B cell (primary cell): ENCODE data around the gene CIAO2A. TPM values are rescaled to one million over a fixed set of nuclear protein-coding genes. Genes with fewer than 3 reads are reported as not detected.

Source experiments
- ATAC-seq: fragments of 200-7000 bp; cut with Tn5 transposase; one replicate; pipeline ENCODE4 v1.10.0; 2021; ENCODE audit warnings: low read depth, mild to moderate bottlenecking, moderate number of reproducible peaks, moderate library complexity
- CTCF ChIA-PET: fragments of 350-600 bp; sonication (Branson Sonifier 250); formaldehyde crosslinking; loops from one replicate; lab custom pipeline; 2021; ENCODE audit warnings: antibody characterized with exemption, inconsistent platforms; lab: Charles Lee
- POLR2A ChIA-PET: fragments of 350-600 bp; sonication (Branson Sonifier 250); formaldehyde crosslinking; loops from one replicate; lab custom pipeline; 2021; ENCODE audit warnings: antibody characterized with exemption; lab: Charles Lee
- DNase-seq: peaks from one replicate; pipeline ENCODE4 v3.0.0; 2013
- H2AFZ ChIP-seq: 2 replicates; pipeline ENCODE4 v1.6.1; 2012; ENCODE audit warnings: mild to moderate bottlenecking, low read depth, low read length; ENCODE audit not compliant: insufficient read depth, poor library complexity, severe bottlenecking
- H3K27ac ChIP-seq, 2 donors: 1 replicate in 1 of 2; 2 replicates in 1 of 2; pipeline ENCODE4 v1.5.1; 2012 to 2013; ENCODE audit warnings: low read length in 2 of 2, mild to moderate bottlenecking in 2 of 2, moderate library complexity in 1 of 2
- H3K27me3 ChIP-seq, 4 experiments: fragments of 200-600 bp in 1 of 4; sonication (generic) in 1 of 4; replicated peaks in 1 of 4; 1 replicate in 2 of 4; 2 replicates in 2 of 4; pipeline versions ENCODE4 v1.6.1 to v1.7.0; 2013 to 2016; ENCODE audit warnings: low read length in 3 of 4, mild to moderate bottlenecking in 2 of 4, mixed read lengths in 1 of 4, moderate library complexity in 1 of 4; ENCODE audit not compliant: insufficient read depth in 4 of 4, control insufficient read depth in 3 of 4; ENCODE audit errors: control extremely low read depth in 1 of 4
- H3K36me3 ChIP-seq, 2 experiments: replicated peaks in 1 of 2; 1 replicate in 1 of 2; 2 replicates in 1 of 2; pipeline versions ENCODE4 v1.6.1 to v1.7.1; 2013; ENCODE audit warnings: low read length in 1 of 2; ENCODE audit not compliant: insufficient read depth in 2 of 2, control insufficient read depth in 1 of 2; ENCODE audit errors: control extremely low read depth in 1 of 2, extremely low read depth in 1 of 2
- H3K4me1 ChIP-seq, 2 donors: fragments of 200-600 bp in 1 of 2; sonication (generic) in 1 of 2; 1 replicate in 1 of 2; 2 replicates in 1 of 2; pipeline versions ENCODE4 v1.5.1 to v1.6.1; 2013 to 2017; ENCODE audit warnings: low read length in 2 of 2; ENCODE audit not compliant: control insufficient read depth in 2 of 2, insufficient read depth in 2 of 2
- H3K4me2 ChIP-seq: replicated peaks from 2 replicates; pipeline ENCODE3; 2012; ENCODE audit warnings: mild to moderate bottlenecking, low read depth, low read length; ENCODE audit not compliant: poor library complexity, severe bottlenecking
- H3K4me3 ChIP-seq, 5 experiments: fragments of 200-600 bp in 1 of 5; sonication (generic) in 1 of 5; 1 replicate in 3 of 5; 2 replicates in 2 of 5; pipeline versions ENCODE4 v1.5.1 to v1.7.0; 2011 to 2016; ENCODE audit warnings: low read length in 4 of 5, mild to moderate bottlenecking in 4 of 5, low read depth in 2 of 5, control low read depth in 1 of 5, moderate library complexity in 1 of 5; ENCODE audit not compliant: insufficient read depth in 1 of 5; ENCODE audit errors: control extremely low read depth in 1 of 5, extremely low read depth in 1 of 5
- H3K79me2 ChIP-seq: fragments of 200-600 bp; sonication (generic); one replicate; pipeline ENCODE4 v1.6.0; 2016; ENCODE audit warnings: low read length; ENCODE audit not compliant: control insufficient read depth, insufficient read depth
- H3K9ac ChIP-seq: fragments of 200-600 bp; sonication (generic); 2 replicates; pipeline ENCODE4 v1.6.1; 2017; ENCODE audit warnings: mild to moderate bottlenecking, low read length, moderate library complexity
- H3K9me3 ChIP-seq, 3 donors: one replicate each; pipeline versions ENCODE4 v1.6.1 to v1.7.1; 2013; ENCODE audit warnings: low read length in 2 of 3; ENCODE audit not compliant: control insufficient read depth in 2 of 3, insufficient read depth in 1 of 3; ENCODE audit errors: control extremely low read depth in 1 of 3
- H4K20me1 ChIP-seq: 2 replicates; pipeline ENCODE4 v1.6.0; 2012; ENCODE audit warnings: mild to moderate bottlenecking, low read length; ENCODE audit not compliant: insufficient read depth, control insufficient read depth, poor library complexity, severe bottlenecking
- H3K27ac Mint-ChIP-seq: one replicate; pipeline ENCODE4 v1.8.0; 2021; ENCODE audit warnings: mixed read lengths
- H3K27me3 Mint-ChIP-seq: one replicate; pipeline ENCODE4 v1.8.0; 2021; ENCODE audit warnings: mixed read lengths
- H3K4me1 Mint-ChIP-seq: one replicate; pipeline ENCODE4 v1.8.0; 2021; ENCODE audit warnings: mixed read lengths
- H3K4me3 Mint-ChIP-seq: one replicate; pipeline ENCODE4 v1.8.0; 2021; ENCODE audit warnings: mixed read lengths
- H3K9me3 Mint-ChIP-seq: one replicate; pipeline ENCODE4 v1.8.0; 2022; ENCODE audit warnings: mixed read lengths; ENCODE audit not compliant: insufficient read depth
- CTCF ChIP-seq: fragments of 200-600 bp; IDR thresholded peaks from one replicate; pipeline ENCODE4 v1.8.0; 2022; ENCODE audit warnings: antibody characterized with exemption, mild to moderate bottlenecking
- EZH2 ChIP-seq: IDR thresholded peaks from 2 replicates; pipeline ENCODE4 v1.6.1; 2012; ENCODE audit warnings: borderline replicate concordance, low read depth, mild to moderate bottlenecking, moderate library complexity, low read length; ENCODE audit not compliant: insufficient read depth, poor library complexity, severe bottlenecking
- WGBS: methylation state at CpG from one replicate; pipeline ENCODE4 v1.1.5; 2013; ENCODE audit warnings: missing lambda C conversion rate; ENCODE audit not compliant: insufficient coverage; 5-methylcytosine and 5-hydroxymethylcytosine counted together
- intact Hi-C: fragments of 100-400 bp; cut with micrococcal nuclease; formaldehyde crosslinking; loops from one replicate; pipeline ENCODE4 v1.10.0; 2022
- polyA plus RNA-seq: library from polyadenylated mRNA; depleted of rRNA; stranded (reverse); fragments of >200 nt; gene quantifications from 2 replicates; pipeline ENCODE4 v1.2.3, GENCODE V29; 2012
- total RNA-seq, 2 donors: library from RNA; stranded (reverse); fragments of 120-200 nt in 1 of 2; gene quantifications; 1 replicate in 1 of 2; 2 replicates in 1 of 2; pipeline versions ENCODE4 v1.2.3 to v1.2.4, GENCODE V29; 2013 to 2022

CIAO2A gene
- total and polyA plus RNA-seq, 2 donors (not counting 1 experiment from before 2014, with no cell fraction given) = 68.2 to 71.5 TPM

GRCh38 chr15:64131547-64131946, 37.9 kb upstream of the CIAO2A start:
- H2AFZ ChIP-seq = no peak overlapping the region
- no peaks in the 10 kb centered on the region for H3K27me3 Mint-ChIP-seq
- no peak overlapping the region for H3K27ac ChIP-seq
- POLR2A ChIA-PET = no interaction called here
- DNase-seq (no peak), ATAC-seq (no peak)
- peaks cover 30% of the 10 kb centered on the region for H4K20me1 ChIP-seq
- H3K79me2 ChIP-seq = peaks cover 25% of the 10 kb centered on the region
- no peak for TF ChIP-seq EZH2
- H3K9ac ChIP-seq = no peak overlapping the region
- H3K4me1 Mint-ChIP-seq = peaks cover 6% of the 10 kb centered on the region
- H3K4me3 ChIP-seq = no peak overlapping the region
- no peaks in the 10 kb centered on the region for H3K27me3 ChIP-seq
- H3K9me3 Mint-ChIP-seq = no peaks in the 10 kb centered on the region
- H3K36me3 ChIP-seq = peaks cover 24 to 89% of the 10 kb centered on the region in 2 experiments
- WGBS = 96% methylated on average over 4 of the region's 7 CpGs
- H3K4me1 ChIP-seq = peaks cover 0 to 5% of the 10 kb centered on the region in 2 donors
- no peaks in the 10 kb centered on the region for H3K9me3 ChIP-seq
- intact Hi-C loops = no loop called here
- H3K4me3 Mint-ChIP-seq = no peak overlapping the region
- no peak overlapping the region for H3K4me2 ChIP-seq
- CTCF ChIA-PET = interaction anchor here (0.6 to 1.3 kb wide), 2 partner anchors 41 to 474 kb away, joined by 3 read pairs; no protein-coding TSS in a partner anchor
- H3K27ac Mint-ChIP-seq = no peak overlapping the region

- ChIA-PET POLR2A (no interaction called here), CTCF (interaction anchor here (0.6 kb wide), 1 partner anchor 41 kb away, joined by 5 read pairs; no protein-coding TSS in a partner anchor)
- Mint-ChIP-seq H3K4me3 (no peak overlapping the region), H3K4me1 (no peaks in the 10 kb centered on the region), H3K27me3 (no peaks in the 10 kb centered on the region), H3K9me3 (no peaks in the 10 kb centered on the region), H3K27ac (no peak overlapping the region)
- no peak for ATAC-seq
- WGBS = 100% methylated on average over 3 of the region's 3 CpGs
- no peak overlapping the region for H3K9ac ChIP-seq
- no peak for DNase-seq
- H4K20me1 ChIP-seq = peaks cover 36% of the 10 kb centered on the region
- H3K27me3 ChIP-seq = no peaks in the 10 kb centered on the region
- intact Hi-C loops = no loop called here
- H3K36me3 ChIP-seq = peaks cover 21 to 89% of the 10 kb centered on the region in 2 experiments
- TF ChIP-seq CTCF = no peak
- no peak for TF ChIP-seq EZH2
- no peaks in the 10 kb centered on the region for H3K4me1 ChIP-seq
- peaks cover 25% of the 10 kb centered on the region for H3K79me2 ChIP-seq
- H3K27ac ChIP-seq = no peak overlapping the region
- no peak overlapping the region for H2AFZ ChIP-seq
- no peak overlapping the region for H3K4me3 ChIP-seq
- H3K4me2 ChIP-seq = no peak overlapping the region
- H3K9me3 ChIP-seq = no peaks in the 10 kb centered on the region
Measured at GRCh38 chr15:64130159-64130558, 36.5 kb upstream of the CIAO2A start.
